CD14-positive monocyte (primary cell): ENCODE data around the gene ARID1B. TPM values are rescaled to one million over a fixed set of nuclear protein-coding genes. Genes with fewer than 3 reads are reported as not detected.

Experiments used
- DNase-seq, 3 donors: peaks; one replicate each; pipeline ENCODE4 v3.0.0-alpha.2; 2011 to 2022
- H2AFZ ChIP-seq: 2 replicates; pipeline ENCODE4 v1.6.0; 2012; ENCODE audit warnings: mild to moderate bottlenecking, low read depth, low read length, inconsistent platforms; ENCODE audit not compliant: insufficient read depth, poor library complexity, severe bottlenecking
- H3K27ac ChIP-seq, 2 donors: 1 replicate in 1 of 2; 2 replicates in 1 of 2; pipeline ENCODE4 v1.5.1; 2012 to 2013; ENCODE audit warnings: low read length in 2 of 2, control low read depth in 1 of 2, inconsistent platforms in 1 of 2, low read depth in 1 of 2, mild to moderate bottlenecking in 1 of 2
- H3K27me3 ChIP-seq, 2 donors: one replicate each; pipeline versions ENCODE4 v1.6.0 to v1.6.1; 2011 to 2013; ENCODE audit warnings: low read length in 2 of 2; ENCODE audit not compliant: control insufficient read depth in 2 of 2, insufficient read depth in 2 of 2
- H3K36me3 ChIP-seq, 2 donors: replicated peaks in 1 of 2; 1 replicate in 1 of 2; 2 replicates in 1 of 2; pipeline versions ENCODE4 v1.5.1 to v1.6.1; 2012 to 2013; ENCODE audit warnings: low read length in 2 of 2, control low read depth in 1 of 2, inconsistent platforms in 1 of 2, mild to moderate bottlenecking in 1 of 2; ENCODE audit not compliant: insufficient read depth in 2 of 2, control insufficient read depth in 1 of 2
- H3K4me1 ChIP-seq, 2 donors: 1 replicate in 1 of 2; 2 replicates in 1 of 2; pipeline versions ENCODE4 v1.5.1 to v1.6.1; 2012 to 2013; ENCODE audit warnings: low read length in 2 of 2, control low read depth in 1 of 2, inconsistent platforms in 1 of 2, mild to moderate bottlenecking in 1 of 2, moderate library complexity in 1 of 2; ENCODE audit not compliant: insufficient read depth in 2 of 2, control insufficient read depth in 1 of 2
- H3K4me2 ChIP-seq: replicated peaks from 2 replicates; pipeline ENCODE3; 2012; ENCODE audit warnings: low read length, moderate library complexity, mild to moderate bottlenecking; ENCODE audit not compliant: poor library complexity, severe bottlenecking; ENCODE audit errors: extremely low read depth
- H3K4me3 ChIP-seq, 3 experiments: fragments of 200-600 bp in 1 of 3; sonication (generic) in 1 of 3; replicated peaks in 1 of 3; 1 replicate in 2 of 3; 2 replicates in 1 of 3; pipeline ENCODE4 v1.5.1; 2011 to 2013; ENCODE audit warnings: low read length in 3 of 3, mild to moderate bottlenecking in 3 of 3, control low read depth in 2 of 3, low read depth in 2 of 3, inconsistent platforms in 1 of 3, moderate library complexity in 1 of 3
- H3K79me2 ChIP-seq: 2 replicates; pipeline ENCODE4 v1.6.0; 2012; ENCODE audit warnings: mild to moderate bottlenecking, control low read depth, inconsistent platforms, low read length, moderate library complexity; ENCODE audit not compliant: insufficient read depth
- H3K9ac ChIP-seq: 2 replicates; pipeline ENCODE4 v1.6.0; 2017; ENCODE audit warnings: low read length, mild to moderate bottlenecking; ENCODE audit not compliant: insufficient read depth, poor library complexity, severe bottlenecking
- H3K9me3 ChIP-seq, 2 donors: replicated peaks in 1 of 2; 1 replicate in 1 of 2; 2 replicates in 1 of 2; pipeline versions ENCODE4 v1.5.1 to v1.6.1; 2012 to 2013; ENCODE audit warnings: low read length in 2 of 2, control low read depth in 1 of 2; ENCODE audit not compliant: control insufficient read depth in 1 of 2, insufficient read depth in 1 of 2
- H4K20me1 ChIP-seq: 2 replicates; pipeline ENCODE4 v1.6.0; 2012; ENCODE audit warnings: mild to moderate bottlenecking, low read length, control low read depth, moderate library complexity; ENCODE audit not compliant: insufficient read depth
- H3K27ac Mint-ChIP-seq, 7 donors: one replicate each; pipeline ENCODE4 v1.8.0; 2020; ENCODE audit warnings: mild to moderate bottlenecking in 7 of 7, mixed read lengths in 7 of 7, moderate library complexity in 6 of 7, inconsistent platforms in 2 of 7
- H3K27me3 Mint-ChIP-seq, 3 donors: one replicate each; pipeline ENCODE4 v1.8.0; 2021 to 2022; ENCODE audit warnings: low read depth in 3 of 3, mild to moderate bottlenecking in 3 of 3, mixed read lengths in 3 of 3, moderate library complexity in 3 of 3, inconsistent platforms in 1 of 3
- H3K36me3 Mint-ChIP-seq, 2 donors: one replicate each; pipeline ENCODE4 v1.8.0; 2020; ENCODE audit warnings: mixed read lengths in 2 of 2, inconsistent platforms in 1 of 2, mild to moderate bottlenecking in 1 of 2
- H3K4me1 Mint-ChIP-seq: one replicate; pipeline ENCODE4 v1.8.0; 2020; ENCODE audit warnings: mild to moderate bottlenecking, mixed read lengths
- H3K4me3 Mint-ChIP-seq, 2 donors: one replicate each; pipeline ENCODE4 v1.8.0; 2020; ENCODE audit warnings: mild to moderate bottlenecking in 2 of 2, mixed read lengths in 2 of 2, moderate library complexity in 1 of 2
- H3K9me3 Mint-ChIP-seq, 7 donors: one replicate each; pipeline ENCODE4 v1.8.0; 2020 to 2022; ENCODE audit warnings: mixed read lengths in 7 of 7, mild to moderate bottlenecking in 6 of 7, moderate library complexity in 6 of 7, inconsistent platforms in 2 of 7
- WGBS: methylation state at CpG from one replicate; pipeline ENCODE4 v1.1.5; 2013; ENCODE audit warnings: missing lambda C conversion rate; ENCODE audit not compliant: insufficient coverage; 5-methylcytosine and 5-hydroxymethylcytosine counted together
- intact Hi-C, 2 donors: fragments of 100-400 bp; cut with micrococcal nuclease; formaldehyde crosslinking; loops; one replicate each; pipeline versions ENCODE4 v1.15.0 to v1.15.1; 2023
- polyA plus RNA-seq, 3 donors: library from polyadenylated mRNA; depleted of rRNA in 1 of 3; unstranded in 2 of 3; stranded (reverse) in 1 of 3; fragments of 300-500 nt in 2 of 3; fragments of >200 nt in 1 of 3; fragmentation: Illumina TruSeq in 2 of 3; gene quantifications; 1 replicate in 2 of 3; 2 replicates in 1 of 3; pipeline ENCODE4 v1.2.3, GENCODE V29; 2012 to 2021
- TF ChIP-seq, protein P1 (sequence below): fragments of 200-600 bp; IDR thresholded peaks from one replicate; pipeline ENCODE4 v1.8.0; 2022; ENCODE audit warnings: antibody characterized with exemption, mild to moderate bottlenecking

Gene ARID1B
- polyA plus RNA-seq, 3 donors: 3.2 to 22.1 (median 3.8) TPM

DNA sequence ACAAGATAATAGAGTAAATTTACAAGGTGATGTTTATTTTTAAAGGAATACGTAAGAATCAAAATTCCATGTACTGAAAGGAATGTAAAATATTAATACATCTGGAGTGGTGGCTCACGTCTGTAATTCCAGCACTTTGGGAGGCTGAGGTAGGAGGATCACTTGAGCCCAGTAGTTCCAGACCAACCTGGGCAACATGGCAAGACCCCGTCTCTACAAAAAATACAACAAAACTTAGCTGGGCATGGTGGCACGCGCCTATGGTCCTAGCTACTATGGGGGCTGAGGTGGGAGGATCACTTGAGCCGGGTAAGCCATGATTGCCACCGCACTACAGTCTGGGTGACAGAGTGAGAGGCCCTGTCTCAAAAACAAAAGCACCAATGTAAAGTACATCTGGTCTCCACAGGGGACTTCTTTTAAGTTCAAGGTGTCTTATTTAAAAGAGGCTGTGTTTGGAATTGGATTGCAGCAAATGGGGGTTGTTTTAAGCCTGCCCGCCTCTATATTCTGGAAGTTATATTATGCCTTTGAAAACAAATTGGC lies 36.9 kb downstream of the ARID1B start:
- peaks cover 16 to 32% of the 10 kb centered on the region in 2 donors for H3K4me1 ChIP-seq
- no CpG with 5 or more reads among the region's 8 CpGs for WGBS
- no peak for DNase-seq

DNA sequence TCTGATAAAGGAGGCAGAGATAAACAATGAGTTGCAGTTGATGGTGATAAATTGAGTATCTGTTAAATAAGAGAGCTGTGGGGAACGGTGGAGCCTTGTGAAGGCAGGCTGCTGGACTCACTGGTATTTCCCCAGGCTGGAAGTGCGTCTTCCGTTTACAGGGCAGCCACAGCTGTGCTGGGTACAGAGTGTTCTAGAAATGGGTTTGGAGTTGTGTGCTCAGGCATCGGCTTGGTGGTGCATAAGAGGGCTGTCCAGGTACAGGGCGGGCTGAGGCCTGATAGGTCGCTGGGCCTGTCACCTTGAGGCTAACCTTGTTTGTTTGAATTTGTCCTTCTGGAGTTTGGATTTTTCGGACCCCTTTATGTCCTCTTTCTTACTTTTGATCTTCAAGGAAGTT lies 39.3 kb downstream of the ARID1B start:
- Histone ChIP-seq H3K4me3 (no peak overlapping the region), H3K4me2 (no peak overlapping the region), H3K36me3 (no peaks in the 10 kb centered on the region), H3K9me3 (no peaks in the 10 kb centered on the region), H2AFZ (no peak overlapping the region), H4K20me1 (peaks cover 98% of the 10 kb centered on the region), H3K27ac (peak overlapping the region in 1 of 2 donors; percentile 9), H3K4me1 (peaks cover 9 to 25% of the 10 kb centered on the region in 2 donors), H3K79me2 (peaks cover 99% of the 10 kb centered on the region), H3K27me3 (no peaks in the 10 kb centered on the region), H3K9ac (no peak overlapping the region)
- no peaks in the 10 kb centered on the region for H3K36me3 Mint-ChIP-seq
- TF ChIP-seq, protein P1, sequence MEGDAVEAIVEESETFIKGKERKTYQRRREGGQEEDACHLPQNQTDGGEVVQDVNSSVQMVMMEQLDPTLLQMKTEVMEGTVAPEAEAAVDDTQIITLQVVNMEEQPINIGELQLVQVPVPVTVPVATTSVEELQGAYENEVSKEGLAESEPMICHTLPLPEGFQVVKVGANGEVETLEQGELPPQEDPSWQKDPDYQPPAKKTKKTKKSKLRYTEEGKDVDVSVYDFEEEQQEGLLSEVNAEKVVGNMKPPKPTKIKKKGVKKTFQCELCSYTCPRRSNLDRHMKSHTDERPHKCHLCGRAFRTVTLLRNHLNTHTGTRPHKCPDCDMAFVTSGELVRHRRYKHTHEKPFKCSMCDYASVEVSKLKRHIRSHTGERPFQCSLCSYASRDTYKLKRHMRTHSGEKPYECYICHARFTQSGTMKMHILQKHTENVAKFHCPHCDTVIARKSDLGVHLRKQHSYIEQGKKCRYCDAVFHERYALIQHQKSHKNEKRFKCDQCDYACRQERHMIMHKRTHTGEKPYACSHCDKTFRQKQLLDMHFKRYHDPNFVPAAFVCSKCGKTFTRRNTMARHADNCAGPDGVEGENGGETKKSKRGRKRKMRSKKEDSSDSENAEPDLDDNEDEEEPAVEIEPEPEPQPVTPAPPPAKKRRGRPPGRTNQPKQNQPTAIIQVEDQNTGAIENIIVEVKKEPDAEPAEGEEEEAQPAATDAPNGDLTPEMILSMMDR: no peak
- DNase-seq: peak in 1 of 3 donors; percentile 10
- H3K27me3 Mint-ChIP-seq: no peaks in the 10 kb centered on the region
- intact Hi-C loops: no loop called here
- WGBS: 33% methylated on average over 3 of the region's 7 CpGs
- peaks cover 46% of the 10 kb centered on the region for H3K4me1 Mint-ChIP-seq
- peak overlapping the region in 1 of 2 donors; percentile 6 for H3K4me3 Mint-ChIP-seq
- no peaks in the 10 kb centered on the region for H3K9me3 Mint-ChIP-seq
- peak overlapping the region in 5 of 7 donors; percentile 18 to 85 (median 60) for H3K27ac Mint-ChIP-seq

More for the DNA sequence above, 36.9 kb downstream of the ARID1B start:
- no peaks in the 10 kb centered on the region for H3K27me3 Mint-ChIP-seq
- Histone ChIP-seq H3K4me3 (no peak overlapping the region), H3K4me2 (no peak overlapping the region), H3K9me3 (no peaks in the 10 kb centered on the region), H3K9ac (no peak overlapping the region), H3K79me2 (peaks cover 99% of the 10 kb centered on the region), H4K20me1 (peaks cover 98% of the 10 kb centered on the region), H3K27ac (no peak overlapping the region), H3K36me3 (no peaks in the 10 kb centered on the region), H2AFZ (no peak overlapping the region), H3K27me3 (no peaks in the 10 kb centered on the region)
- intact Hi-C loops: no loop called here
- H3K27ac Mint-ChIP-seq: peak overlapping the region in 2 of 7 donors; percentile 32 to 49
- TF ChIP-seq, protein P1: no peak
- peaks cover 53% of the 10 kb centered on the region for H3K4me1 Mint-ChIP-seq
- peaks cover 0 to 2% of the 10 kb centered on the region in 2 donors for H3K36me3 Mint-ChIP-seq
- H3K4me3 Mint-ChIP-seq: no peak overlapping the region
- H3K9me3 Mint-ChIP-seq: peaks cover 0 to 3% (median 0%) of the 10 kb centered on the region in 7 donors
